Stromal cell of bone marrow (primary cell): ENCODE data around the gene HEXIM2.
A peak's percentile ranks its signal among the peaks of the same experiment; 100 is the strongest.
"Not testable (repeated sequence)": the region's sequence is repeated elsewhere in the genome, so short reads cannot be mapped to it uniquely, and the experiment has no call there.

Experiments
- DNase-seq: peaks from one replicate; pipeline ENCODE4 v3.0.0-alpha.2; 2012; ENCODE audit warnings: low read depth

The HEXIM2 gene, protein sequence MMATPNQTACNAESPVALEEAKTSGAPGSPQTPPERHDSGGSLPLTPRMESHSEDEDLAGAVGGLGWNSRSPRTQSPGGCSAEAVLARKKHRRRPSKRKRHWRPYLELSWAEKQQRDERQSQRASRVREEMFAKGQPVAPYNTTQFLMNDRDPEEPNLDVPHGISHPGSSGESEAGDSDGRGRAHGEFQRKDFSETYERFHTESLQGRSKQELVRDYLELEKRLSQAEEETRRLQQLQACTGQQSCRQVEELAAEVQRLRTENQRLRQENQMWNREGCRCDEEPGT

DNA sequence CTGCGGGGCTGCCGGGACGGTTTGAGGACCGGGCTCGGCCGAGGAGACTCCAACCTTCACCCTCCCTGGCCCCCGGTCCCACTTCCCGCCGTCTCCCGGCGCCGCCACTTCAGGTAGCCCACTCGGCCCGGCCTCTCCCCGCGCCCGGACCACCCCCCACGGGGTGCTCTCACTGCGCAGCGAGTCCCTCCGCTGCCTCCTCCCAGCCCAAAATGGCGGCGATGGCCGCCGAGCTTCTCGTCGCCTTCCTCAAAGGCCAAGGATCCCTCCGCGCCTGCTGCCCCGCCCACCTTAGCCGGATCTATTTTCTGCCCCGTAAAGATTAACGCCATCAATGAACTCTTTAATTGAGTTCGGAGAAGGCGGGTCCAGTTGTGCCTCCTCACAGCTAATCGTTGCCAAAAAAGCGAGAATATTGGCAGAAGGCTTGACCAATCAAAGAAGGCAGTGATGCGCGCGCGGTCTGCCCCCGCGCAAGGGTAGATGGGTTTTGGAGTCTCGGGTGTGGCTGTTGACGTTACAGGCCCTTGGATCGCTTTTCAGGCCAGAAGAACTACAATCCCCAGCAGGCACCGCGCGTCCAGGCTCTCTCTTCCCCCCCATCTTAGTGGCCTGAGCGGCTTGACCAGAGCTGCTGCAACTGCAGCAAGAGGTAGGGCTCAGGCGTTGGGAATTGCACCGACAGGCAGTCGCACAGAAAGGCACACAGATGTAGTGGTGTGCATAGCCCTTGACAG lies at the start of gene HEXIM2:
HEXIM2 (plus strand) TSS at position 588 of the 737 bp plus-strand sequence. CDS start 919 bp downstream, outside the sequence.
- peak; percentile 100 for DNase-seq

DNA sequence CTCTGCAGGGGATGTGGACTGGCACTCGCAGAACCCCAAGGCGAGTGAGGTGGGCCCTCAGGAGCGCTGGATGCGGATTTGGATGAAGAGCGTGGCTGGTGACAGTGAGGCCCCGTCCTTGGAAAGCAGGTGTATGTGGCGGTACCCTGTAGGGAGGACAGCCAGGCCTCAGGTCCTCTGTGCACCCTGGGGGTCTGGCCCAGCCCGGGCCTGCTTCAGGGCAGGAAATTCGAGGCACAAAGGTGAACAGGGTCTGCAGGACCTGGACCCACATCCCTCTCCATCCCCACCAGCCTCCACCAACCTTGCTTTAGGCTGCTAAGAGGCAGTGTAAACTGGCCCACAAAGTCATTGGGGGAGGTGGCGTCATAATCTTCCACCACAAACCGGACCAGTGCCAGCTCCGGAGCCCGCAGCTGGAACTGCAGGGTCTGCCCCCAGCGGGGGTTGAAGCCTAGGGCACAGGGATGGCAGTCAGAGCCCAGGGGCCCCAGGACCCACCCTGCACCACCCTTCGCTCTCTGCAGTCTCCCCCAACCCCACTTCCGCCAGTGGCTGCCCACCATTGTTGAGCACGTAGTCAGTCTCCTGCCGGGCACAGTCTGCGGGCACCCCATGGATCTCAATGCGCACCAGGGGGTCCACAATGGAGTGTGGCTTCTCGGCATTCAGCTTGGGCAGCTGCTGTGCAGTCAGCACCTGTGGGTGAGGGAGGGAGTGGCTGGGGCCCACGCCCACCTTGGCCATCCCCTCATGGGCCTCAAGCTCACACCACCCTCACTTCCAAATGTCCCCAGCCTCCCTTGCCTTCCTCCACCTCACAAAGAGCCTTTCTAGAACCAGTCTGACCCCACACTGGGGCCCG lies 48.9 kb upstream of the HEXIM2 start:
- DNase-seq = no peak

DNA sequence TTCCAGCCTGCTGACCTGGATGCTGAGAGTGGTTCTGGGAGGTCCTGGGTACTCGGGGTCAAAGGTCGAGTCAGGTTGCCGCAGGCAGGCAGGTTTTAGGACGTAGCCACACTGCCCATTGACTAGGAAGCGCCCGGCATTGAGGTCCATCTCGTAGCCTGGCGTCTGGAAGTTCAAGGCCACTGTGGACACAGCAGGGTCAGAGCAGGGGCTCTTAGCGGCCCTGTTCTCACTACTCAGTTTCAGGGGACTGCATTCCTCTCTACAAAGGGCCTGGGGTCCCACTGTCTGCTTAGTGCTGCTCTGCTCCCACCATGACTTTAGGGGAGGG lies 48.3 kb upstream of the HEXIM2 start:
- no peak for DNase-seq

DNA sequence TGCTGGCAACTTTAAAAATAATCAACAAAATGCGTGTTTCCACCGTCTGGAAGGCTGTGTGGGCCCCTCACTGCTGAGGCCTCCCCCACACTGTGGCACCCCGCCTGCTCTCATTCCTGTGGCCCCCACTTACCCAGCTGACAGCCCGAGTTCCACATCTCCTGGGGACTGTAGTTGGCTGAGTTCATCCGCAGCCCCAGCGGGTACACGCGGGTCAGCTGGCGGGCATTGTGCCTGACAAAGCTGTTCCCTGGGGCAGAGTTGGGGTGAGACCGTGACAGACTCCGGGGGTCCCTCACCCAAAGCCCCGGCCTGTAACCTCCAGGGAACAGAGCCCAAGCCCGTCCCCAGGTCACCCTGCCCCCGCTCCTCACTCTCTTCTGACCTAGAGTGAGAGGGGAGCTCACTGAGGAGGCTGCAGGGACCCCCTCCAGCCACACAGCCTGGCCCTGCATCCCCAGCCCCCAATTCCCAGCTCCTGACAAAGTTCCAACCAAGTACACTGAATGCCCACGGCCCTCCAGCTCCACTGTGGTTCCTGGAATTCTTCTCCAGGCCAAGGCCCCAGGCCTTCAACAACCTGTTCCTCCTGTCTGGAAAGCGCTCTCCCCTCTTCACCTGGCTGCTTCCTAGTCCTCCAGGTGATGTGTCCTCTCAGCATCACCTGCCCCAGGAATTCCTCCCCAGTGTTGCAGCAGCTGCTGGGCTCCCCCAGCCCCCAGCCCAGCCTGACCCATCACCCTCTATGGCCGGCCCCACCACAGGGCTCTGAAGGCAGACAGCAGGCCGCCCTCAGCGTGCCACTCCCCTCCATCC lies 47.4 kb upstream of the HEXIM2 start:
- DNase-seq = no peak

DNA sequence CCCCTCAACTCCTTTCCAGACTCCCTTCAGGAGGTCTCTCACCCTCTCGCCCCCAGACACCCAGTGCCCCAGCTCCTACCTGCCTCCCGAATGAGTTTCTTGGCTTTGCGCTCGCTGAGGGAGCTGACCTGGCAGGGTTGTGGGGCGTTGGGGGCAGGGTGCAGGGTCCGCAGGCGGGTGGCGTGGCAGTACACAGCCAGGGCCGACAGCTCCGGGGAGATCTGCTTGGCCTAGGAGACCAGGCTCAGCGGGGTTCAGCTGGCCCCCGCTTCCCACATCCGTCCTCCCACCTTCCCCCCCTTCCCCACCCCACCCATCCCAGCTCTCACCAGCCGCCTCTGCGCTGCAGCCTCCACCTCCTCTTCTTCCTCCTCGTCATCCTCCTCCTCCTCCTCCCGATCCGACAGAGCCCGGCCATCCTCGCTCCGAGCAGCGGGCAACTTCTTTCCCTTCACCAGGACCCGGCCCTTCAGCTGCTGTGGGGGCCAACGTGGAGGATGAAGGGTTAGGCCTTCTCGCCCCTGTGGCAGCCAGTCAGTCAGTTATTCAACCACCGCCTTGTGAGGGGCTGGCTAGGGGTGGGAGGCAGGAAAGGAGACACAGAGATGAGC lies 46.6 kb upstream of the HEXIM2 start:
- no peak for DNase-seq

DNA sequence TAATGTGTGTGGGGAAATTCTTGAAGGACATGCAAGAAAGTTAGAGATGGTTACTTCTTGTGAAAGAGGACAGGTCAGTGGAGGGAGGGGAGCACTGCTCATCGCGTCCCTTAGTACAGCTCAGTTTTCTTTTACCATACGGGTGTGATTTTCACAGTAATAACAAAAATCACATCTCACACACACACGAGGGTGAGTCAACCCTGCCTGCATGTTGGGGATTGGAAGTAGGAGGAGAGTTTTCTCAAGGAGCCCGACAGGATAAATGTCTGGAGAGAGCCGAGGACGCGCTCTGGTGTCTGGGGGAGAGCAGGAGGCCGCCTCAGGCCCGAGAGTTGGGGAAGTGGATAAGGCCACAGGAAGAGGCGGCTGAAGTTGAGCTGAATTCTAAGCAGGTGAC lies 45.8 kb upstream of the HEXIM2 start:
- no peak for DNase-seq

DNA sequence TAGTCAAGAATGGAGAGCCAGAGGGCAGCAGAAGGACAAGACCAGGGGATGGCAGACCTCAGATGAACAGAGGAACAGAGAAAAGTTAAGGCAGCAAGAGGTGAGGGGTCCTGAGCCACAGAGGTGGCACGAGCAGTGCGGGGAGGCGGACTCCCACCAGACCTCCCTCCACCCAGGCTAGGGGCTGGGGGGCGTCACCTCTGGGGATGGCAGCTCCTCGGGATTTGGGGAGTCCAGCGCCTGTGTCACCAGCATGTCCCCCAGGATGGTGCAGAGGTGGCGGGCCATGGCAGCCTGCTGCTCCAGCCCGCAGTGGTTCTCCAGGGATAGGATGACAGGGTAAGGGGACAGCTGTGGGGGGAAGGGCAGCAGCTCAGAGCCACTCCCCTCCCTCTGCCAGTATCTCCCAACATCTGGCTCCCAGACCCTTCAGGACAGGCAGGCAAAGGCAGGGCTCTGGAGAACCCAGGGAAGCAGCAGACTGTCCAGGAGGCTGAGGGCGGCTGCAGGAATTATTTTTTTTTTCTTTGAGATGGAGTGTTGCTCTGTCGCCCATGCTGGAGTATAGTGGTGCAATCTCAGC lies 45.1 kb upstream of the HEXIM2 start:
- DNase-seq = no peak

DNA sequence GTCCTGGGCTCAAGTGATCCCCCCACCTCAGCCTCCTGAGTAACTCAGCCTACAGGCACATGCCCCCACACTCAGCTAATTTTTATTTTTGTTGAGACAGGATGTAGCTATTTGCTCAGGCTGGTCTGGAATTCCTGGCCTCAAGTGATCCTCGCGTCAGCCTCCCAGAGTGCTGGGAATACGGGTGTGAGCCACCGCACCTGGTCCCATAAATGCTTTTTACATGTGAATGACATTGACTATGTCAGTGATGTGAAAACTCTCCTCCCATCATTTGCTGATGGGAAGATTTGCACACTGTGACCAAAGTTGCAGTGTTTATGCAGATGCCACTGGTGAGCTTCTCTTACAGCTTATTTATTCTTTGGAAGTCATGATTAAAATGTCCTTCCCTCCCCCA lies 44.3 kb upstream of the HEXIM2 start:
- DNase-seq = no peak

DNA sequence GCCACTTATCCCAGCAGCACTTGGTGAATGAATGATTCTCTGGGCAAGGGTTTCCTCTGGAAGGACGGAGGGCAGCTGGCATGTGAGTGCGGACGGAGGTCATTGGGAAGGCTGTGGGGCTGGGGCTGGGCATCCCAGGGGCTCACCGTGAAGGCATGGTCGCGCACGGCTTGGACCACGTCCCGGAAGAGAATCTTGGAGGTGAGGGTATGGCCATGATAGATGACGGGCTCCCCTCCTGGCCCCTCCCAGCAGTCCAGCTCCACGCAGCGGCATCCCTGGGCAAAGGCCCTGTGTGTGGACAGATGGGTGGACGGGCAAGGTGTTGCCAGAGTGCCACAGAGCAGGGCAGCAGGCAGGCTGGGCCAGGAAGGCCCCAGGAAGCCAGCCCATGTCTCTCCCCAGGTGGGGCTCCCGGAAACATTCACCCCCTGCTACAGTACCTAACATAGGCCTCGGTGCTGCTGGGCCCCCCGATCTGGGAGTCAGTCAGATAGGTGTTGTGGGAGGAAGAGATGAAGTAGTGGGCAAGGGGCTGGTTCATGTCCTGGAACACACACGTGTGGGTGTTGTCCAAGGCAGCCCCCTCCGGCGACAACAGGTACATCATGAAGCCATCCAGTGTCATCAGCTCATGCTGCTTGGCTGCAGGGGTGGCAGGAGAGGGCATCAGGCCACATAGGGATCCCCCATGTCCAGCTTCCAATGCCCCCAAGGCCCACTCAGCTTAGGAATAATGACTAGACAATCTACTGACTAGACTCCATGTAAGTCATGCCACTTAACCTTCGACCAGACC lies 43.6 kb upstream of the HEXIM2 start:
- DNase-seq = no peak

DNA sequence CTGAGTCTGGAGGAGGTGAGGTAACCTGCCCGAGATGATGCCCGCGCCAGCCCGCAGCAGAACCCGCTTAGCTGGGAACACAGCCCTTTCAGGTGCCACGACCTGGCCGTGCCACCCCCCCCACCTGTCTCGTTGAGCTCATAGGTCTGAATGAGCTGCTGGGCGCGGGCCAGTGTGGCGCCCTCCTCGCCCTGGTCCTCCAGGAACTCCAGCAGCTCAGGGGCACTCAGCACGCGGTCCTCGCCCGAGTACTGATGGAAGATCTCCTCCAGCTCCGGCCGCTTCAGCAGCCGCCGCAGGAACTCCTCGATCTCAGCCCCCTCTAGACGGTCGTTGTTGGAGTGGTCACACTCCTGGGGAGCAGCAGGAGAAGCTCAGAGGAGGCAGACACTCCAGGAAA lies 43.0 kb upstream of the HEXIM2 start:
- DNase-seq = no peak

DNA sequence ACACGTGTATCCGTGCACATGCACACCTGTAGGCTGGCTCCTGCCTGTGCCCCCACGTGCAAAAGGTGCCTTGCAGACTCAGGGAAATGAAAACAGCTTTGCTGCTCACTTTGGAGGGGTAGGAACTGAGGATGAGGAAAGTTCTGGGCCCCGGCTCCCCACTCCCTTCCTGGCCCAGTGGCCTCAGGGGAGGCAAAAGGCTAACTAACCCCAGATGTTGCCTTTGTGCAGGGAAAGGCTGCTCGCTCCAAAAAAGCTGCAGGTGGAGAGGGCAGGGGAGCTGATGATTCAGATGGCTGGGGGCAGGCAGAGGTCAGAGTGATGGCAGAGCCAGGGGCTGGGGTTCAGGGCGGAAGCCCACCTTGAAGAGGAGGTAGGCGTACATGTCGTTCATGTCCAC lies 41.7 kb upstream of the HEXIM2 start:
- DNase-seq = no peak

DNA sequence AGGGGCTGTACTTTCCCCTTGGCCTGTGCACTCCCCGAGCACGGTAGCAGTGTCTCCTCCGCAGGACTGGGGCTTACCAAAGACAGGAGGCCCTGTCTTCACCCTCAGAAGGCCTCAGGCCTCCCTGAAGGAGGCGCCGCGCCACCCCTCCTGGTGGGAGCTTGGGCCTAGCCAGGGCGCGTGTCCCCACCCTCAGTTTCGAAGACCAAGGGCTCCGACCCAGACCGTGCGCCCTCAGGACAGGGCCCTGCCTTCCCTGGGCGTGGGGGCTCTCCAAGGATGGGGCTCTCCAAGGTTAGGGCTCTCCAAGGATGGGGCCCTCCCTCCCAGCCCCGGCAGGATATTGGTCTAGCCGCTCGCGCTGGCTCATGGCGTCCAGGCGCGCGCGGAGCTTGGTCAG lies 41.1 kb upstream of the HEXIM2 start:
- DNase-seq = no peak

DNA sequence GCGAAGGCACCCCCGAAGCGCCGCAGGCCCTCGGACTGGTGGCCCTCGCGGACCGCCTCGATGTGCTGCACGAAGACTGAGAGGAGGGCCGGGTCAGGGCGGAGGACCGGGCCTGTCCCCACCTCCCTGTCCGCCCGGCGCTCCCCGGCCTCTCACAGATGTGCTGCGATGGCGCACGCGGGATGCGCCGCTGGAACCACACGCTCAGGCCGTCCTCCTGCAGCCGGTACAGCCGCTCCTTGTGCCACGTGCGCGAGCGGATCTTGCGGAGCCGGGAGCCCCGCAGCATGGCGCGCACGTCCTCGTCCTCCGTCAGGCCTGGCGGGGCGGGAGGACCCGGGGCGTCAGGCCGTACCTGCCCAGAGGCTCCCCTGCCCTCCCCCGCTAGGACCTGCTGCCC lies 40.6 kb upstream of the HEXIM2 start:
- no peak for DNase-seq

DNA sequence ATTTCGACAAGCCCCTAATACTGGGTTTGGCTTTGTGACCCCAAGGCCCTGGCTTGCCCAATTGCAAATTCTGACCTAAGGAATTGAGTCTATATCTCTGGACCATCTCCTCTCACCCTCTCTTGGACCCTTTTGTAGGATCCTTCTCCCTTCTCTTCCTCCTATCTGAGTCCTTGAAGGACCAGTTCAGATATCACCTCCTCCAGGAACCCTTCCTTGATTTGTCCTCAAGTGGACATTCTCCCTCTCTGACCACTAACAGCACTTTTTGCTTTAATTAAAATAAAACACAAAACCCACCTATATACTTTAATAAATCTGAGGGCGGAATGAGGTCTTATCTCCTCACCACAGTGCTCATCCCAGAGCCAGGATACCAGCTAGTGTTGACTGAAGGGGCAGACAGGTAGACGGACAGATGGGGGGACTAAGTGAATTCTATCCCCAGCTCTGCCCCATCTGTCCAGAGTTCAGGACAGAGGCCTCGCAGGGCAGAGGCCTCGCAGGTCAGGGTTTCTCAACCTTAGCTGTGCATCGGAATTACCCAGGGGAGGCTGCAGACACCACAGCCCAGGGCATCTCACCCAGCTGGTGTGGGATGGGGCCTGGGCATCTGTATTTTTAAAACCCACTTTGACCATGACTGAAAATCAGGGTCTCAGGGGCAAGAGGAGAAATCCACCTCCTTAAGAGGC lies 38.5 kb upstream of the HEXIM2 start:
- no peak for DNase-seq

DNA sequence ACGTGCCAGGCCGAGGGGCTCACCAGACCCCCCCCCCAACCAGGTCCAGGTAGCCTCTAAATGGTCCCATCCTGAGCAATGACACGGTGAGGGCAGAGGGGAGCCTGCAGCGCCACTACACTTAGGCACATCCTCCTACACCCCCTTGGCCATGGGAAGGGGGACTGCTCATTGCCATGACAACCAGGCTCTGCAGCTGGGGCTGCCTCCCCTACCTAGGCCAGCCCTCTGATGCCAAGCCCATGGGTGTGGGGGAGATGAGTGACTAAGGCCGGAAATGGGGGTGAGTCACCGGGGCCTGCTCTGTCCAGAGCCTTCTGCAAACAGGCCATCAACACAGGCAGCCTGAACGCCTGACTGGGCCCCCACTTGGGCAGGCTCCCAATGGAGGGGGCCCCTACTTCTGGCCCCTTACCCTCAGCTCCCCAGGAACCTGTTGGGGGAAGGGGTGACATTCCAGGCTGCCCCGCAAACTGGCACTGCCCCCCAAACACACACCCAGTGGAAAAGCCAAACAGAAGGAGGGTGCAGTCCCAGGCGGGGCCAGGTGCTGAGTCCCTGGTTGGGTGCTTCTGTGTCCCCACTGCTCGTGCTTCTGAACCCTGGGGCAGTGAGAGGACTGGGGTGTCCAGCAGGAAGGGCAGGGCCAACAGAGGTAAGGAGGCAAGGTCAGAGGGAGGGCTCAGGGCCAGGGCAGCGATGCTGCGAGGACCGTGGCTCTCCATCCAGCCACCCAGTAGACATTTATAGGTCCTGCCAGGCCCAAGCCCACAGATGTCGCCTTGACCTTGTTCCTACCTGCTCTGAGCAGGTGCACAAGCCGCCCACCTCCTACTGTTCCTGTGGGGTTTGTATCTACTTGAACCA lies 37.5 kb upstream of the HEXIM2 start:
- peak; percentile 74 for DNase-seq

DNA sequence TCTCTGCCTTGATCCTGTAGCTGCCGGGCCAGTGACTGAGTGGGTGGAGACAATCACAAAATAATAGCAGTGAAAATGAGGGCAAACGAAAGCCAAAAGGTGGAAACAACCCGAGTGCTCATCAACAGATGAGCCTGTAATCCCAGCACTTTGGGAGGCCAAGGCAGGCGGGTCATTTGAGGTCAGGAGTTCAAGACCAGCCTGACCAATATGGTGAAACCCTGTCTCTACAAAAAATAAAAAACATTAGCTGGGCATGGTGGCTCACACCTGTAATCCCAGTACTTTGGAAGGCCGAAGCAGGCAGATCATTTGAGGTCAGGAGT lies 36.9 kb upstream of the HEXIM2 start:
- DNase-seq = not testable (repeated sequence)

DNA sequence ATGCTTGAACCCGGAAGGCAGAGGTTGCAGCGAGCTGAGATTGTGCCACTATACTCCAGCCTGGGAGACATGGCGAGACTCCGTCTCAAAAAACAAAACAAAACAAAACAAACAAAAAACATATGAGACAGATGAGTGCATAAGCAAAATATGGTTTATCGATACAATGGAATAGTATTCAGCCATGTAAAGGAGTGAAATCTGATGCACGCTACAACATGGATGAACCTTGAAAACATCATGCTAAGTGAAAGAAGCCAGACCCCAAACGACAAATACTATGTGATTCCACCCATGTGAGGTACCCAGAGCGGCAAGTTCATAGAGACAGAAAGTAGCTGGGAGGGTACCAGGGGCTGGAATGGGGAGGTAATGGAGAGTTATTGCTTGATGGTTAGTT lies 36.2 kb upstream of the HEXIM2 start:
- no peak for DNase-seq

DNA sequence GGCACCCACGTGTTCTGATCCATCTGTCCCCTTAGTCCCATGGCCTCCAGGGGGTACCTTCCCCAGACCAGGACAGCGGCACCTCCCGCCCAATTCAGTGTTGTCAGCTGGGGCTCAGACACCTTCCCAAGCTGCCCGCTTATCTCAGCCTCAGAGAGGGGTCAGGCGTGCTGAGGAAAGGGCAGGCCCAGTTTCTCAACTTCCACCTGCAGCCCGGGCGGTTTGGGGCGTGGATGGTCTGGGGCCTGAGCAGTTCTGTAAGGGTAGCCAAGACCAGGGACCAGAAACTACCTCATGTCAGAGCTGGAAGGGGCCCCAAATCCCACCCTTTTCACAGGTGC lies 34.5 kb upstream of the HEXIM2 start:
- no peak for DNase-seq
